Lung (tissue), 12 donors: ENCODE data around the gene MYH16. TPM values are rescaled to one million over a fixed set of nuclear protein-coding genes. Genes with fewer than 3 reads are reported as not detected.

Source experiments
- ATAC-seq: fragments of 200-7000 bp; cut with Tn5 transposase; one replicate; pipeline ENCODE4 v1.9.1; 2020; ENCODE audit warnings: moderate number of reproducible peaks; ENCODE audit not compliant: insufficient read depth, low FRiP score
- DNase-seq, 3 donors: peaks; one replicate each; pipeline ENCODE4 v3.0.0-alpha.2; 2013 to 2017
- H3K27ac ChIP-seq, 2 donors: one replicate each; pipeline ENCODE4 v1.5.1; 2013; ENCODE audit warnings: mild to moderate bottlenecking in 2 of 2, moderate library complexity in 2 of 2, control low read depth in 1 of 2, inconsistent platforms in 1 of 2, low read depth in 1 of 2, low read length in 1 of 2
- H3K27me3 ChIP-seq, 3 donors: one replicate each; pipeline ENCODE4 v1.5.1; 2013; ENCODE audit warnings: low read length in 2 of 3; ENCODE audit not compliant: control insufficient read depth in 3 of 3, insufficient read depth in 3 of 3
- H3K36me3 ChIP-seq, 4 donors: one replicate each; pipeline ENCODE4 v1.5.1; 2013; ENCODE audit warnings: low read length in 4 of 4, mild to moderate bottlenecking in 1 of 4, moderate library complexity in 1 of 4; ENCODE audit not compliant: control insufficient read depth in 4 of 4, insufficient read depth in 4 of 4
- H3K4me1 ChIP-seq, 5 donors: one replicate each; pipeline ENCODE4 v1.5.1; 2013; ENCODE audit warnings: low read length in 5 of 5, mild to moderate bottlenecking in 2 of 5, moderate library complexity in 1 of 5; ENCODE audit not compliant: control insufficient read depth in 5 of 5, insufficient read depth in 5 of 5
- H3K4me3 ChIP-seq: one replicate; pipeline ENCODE4 v1.5.1; 2013; ENCODE audit warnings: mild to moderate bottlenecking, control low read depth, moderate library complexity
- H3K9ac ChIP-seq, 2 donors: one replicate each; pipeline ENCODE4 v1.5.1; 2013; ENCODE audit warnings: low read length in 2 of 2, control low read depth in 1 of 2; ENCODE audit not compliant: insufficient read depth in 1 of 2
- H3K9me3 ChIP-seq, 4 donors: one replicate each; pipeline ENCODE4 v1.5.1; 2013; ENCODE audit warnings: low read length in 3 of 4, mild to moderate bottlenecking in 1 of 4, moderate library complexity in 1 of 4; ENCODE audit not compliant: control insufficient read depth in 4 of 4, insufficient read depth in 3 of 4
- CTCF ChIP-seq: IDR thresholded peaks from 2 replicates; pipeline ENCODE4 v1.5.1; 2012; ENCODE audit warnings: mild to moderate bottlenecking; ENCODE audit errors: control extremely low read depth, extremely low read depth
- WGBS, 2 donors: extraction: QIAGEN DNeasy Blood & Tissue Kit; methylation state at CpG; one replicate each; pipeline ENCODE4 v1.1.7; 2013; 5-methylcytosine and 5-hydroxymethylcytosine counted together
- polyA plus RNA-seq, 2 donors: library from polyadenylated mRNA; stranded (reverse); fragments of 200-250 nt; gene quantifications; one replicate each; pipeline ENCODE4 v1.2.1, GENCODE V29; 2013
- total RNA-seq, 2 donors: library from RNA; depleted of rRNA in 1 of 2; stranded (reverse); fragments of >200 nt in 1 of 2; gene quantifications; one replicate each; pipeline ENCODE4 v1.2.1, GENCODE V29; 2014 to 2021
- donor health status: control.
- donor health status: control.
- donor health status: Bipolar disorder and iron deficiency.
- donor health status: healthy.
- donor health status: DM: yes; HTN: yes; CAD: no.

Gene MYH16
- total and polyA plus RNA-seq, 4 donors = 0.04 to 0.07 TPM; not detected in 2

GRCh38 chr7:99310004-99310403, 37.4 kb downstream of the MYH16 start:
- TF ChIP-seq CTCF = no peak
- DNase-seq (no peak), ATAC-seq (no peak)
- no peak overlapping the region for H3K9ac ChIP-seq
- no peaks in the 10 kb centered on the region for H3K36me3 ChIP-seq
- H3K27ac ChIP-seq = no peak overlapping the region
- no peak overlapping the region for H3K4me3 ChIP-seq
- H3K27me3 ChIP-seq = no peaks in the 10 kb centered on the region
- no peaks in the 10 kb centered on the region for H3K4me1 ChIP-seq
- WGBS, 2 donors = 93 to 100% methylated on average over 4 of the region's 4 CpGs
- H3K9me3 ChIP-seq = peaks cover 0 to 5% (median 1%) of the 10 kb centered on the region in 4 donors

- Histone ChIP-seq H3K9me3 (peaks cover 0 to 5% (median 1%) of the 10 kb centered on the region in 4 donors), H3K9ac (no peak overlapping the region), H3K36me3 (no peaks in the 10 kb centered on the region), H3K4me1 (no peaks in the 10 kb centered on the region), H3K27me3 (no peaks in the 10 kb centered on the region), H3K4me3 (no peak overlapping the region), H3K27ac (no peak overlapping the region)
- DNase-seq (no peak), ATAC-seq (no peak)
- WGBS, 2 donors = 87 to 95% methylated on average over 9 of the region's 9 CpGs
- TF ChIP-seq CTCF = no peak
Measured at GRCh38 chr7:99311702-99312101, 39.1 kb downstream of the MYH16 start.

- H3K4me1 ChIP-seq = no peaks in the 10 kb centered on the region
- peaks cover 0 to 5% (median 1%) of the 10 kb centered on the region in 4 donors for H3K9me3 ChIP-seq
- TF ChIP-seq CTCF = peak; percentile 92
- 35 to 45% methylated on average over 16 of the region's 16 CpGs for WGBS, 2 donors
- ATAC-seq (peak; percentile 90), DNase-seq (peak; percentile 51 to 65 (median 62))
- H3K27me3 ChIP-seq = no peaks in the 10 kb centered on the region
- H3K4me3 ChIP-seq = no peak overlapping the region
- H3K36me3 ChIP-seq = no peaks in the 10 kb centered on the region
- H3K9ac ChIP-seq = no peak overlapping the region
- H3K27ac ChIP-seq = no peak overlapping the region
Measured at GRCh38 chr7:99312316-99313203, 39.9 kb downstream of the MYH16 start.

- Histone ChIP-seq H3K4me3 (no peak overlapping the region), H3K9me3 (peaks cover 0 to 5% (median 1%) of the 10 kb centered on the region in 4 donors), H3K27ac (no peak overlapping the region), H3K36me3 (no peaks in the 10 kb centered on the region), H3K4me1 (no peaks in the 10 kb centered on the region), H3K27me3 (no peaks in the 10 kb centered on the region), H3K9ac (no peak overlapping the region)
- ATAC-seq = no peak
- no peak for TF ChIP-seq CTCF
- 32 to 68% methylated on average over 1 of the region's 1 CpG for WGBS, 2 donors
- no peak for DNase-seq
Measured at GRCh38 chr7:99313204-99313573, 40.5 kb downstream of the MYH16 start.
